SU-DHL-6 (cell line): ENCODE measurements around the gene LSS.

ENCODE experiments used
- CTCF ChIP-seq: fragments of 200-600 bp; sonication (generic); IDR thresholded peaks from one replicate; pipeline ENCODE4 v1.5.1; 2017; ENCODE audit warnings: antibody characterized with exemption, mild to moderate bottlenecking, low read length, moderate library complexity; ENCODE audit not compliant: insufficient read depth, poor library complexity, severe bottlenecking
- EZH2phosphoT487 ChIP-seq: fragments of 200-600 bp; sonication (generic), shearing (Covaris generic); conservative IDR thresholded peaks from 2 replicates; pipeline ENCODE4 v1.6.1; 2018; ENCODE audit warnings: mild to moderate bottlenecking, antibody characterized with exemption, low read length, moderate library complexity, mixed read lengths

DNA sequence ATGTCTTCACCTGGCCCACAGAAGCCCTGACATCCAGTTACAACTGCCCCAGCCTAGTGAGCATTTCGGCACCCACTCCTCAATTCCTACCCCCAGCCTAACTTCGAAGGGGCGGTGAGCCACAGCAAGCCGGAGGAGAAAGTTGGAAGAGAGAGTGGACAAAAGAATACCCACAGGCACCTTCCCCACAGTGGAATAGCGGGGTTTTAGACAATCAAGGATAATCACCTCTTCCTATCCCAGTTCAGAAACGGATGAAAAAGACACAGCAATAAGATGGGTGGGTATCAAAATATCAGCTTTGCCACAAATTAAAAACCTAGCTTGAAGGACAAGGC is 1.3 kb upstream of the LSS start:
- no peak for TF ChIP-seq EZH2phosphoT487
- no peak for TF ChIP-seq CTCF
